H1 (cell line): ENCODE data around the gene CCDC178. TPM values are rescaled to one million over a fixed set of nuclear protein-coding genes. Genes with fewer than 3 reads are reported as not detected.

Experiments used
- GABPA ChIP-seq: IDR thresholded peaks from 2 replicates; pipeline ENCODE4 v1.6.1; 2011; ENCODE audit warnings: mild to moderate bottlenecking, low read length, moderate library complexity, borderline replicate concordance; ENCODE audit not compliant: insufficient read depth
- TEAD4 ChIP-seq: IDR thresholded peaks from 2 replicates; pipeline ENCODE4 v1.6.1; 2012; ENCODE audit warnings: low read depth, low read length, inconsistent platforms, mixed read lengths
- polyA plus RNA-seq, 7 experiments: library from polyadenylated mRNA; depleted of rRNA in 3 of 7; stranded (reverse) in 5 of 7; unstranded in 2 of 7; fragments of >200 nt in 5 of 7; fragments of 200-250 nt in 2 of 7; gene quantifications; 1 replicate in 5 of 7; 2 replicates in 1 of 7; 4 replicates in 1 of 7; pipeline versions ENCODE4 v1.2.1 to v1.2.3, GENCODE V29; 2011 to 2013; ENCODE audit warnings: missing spikeins in 2 of 7, mixed read lengths in 2 of 7
- total RNA-seq: library from RNA; stranded (reverse); fragmentation: NEBNext Ultra II Directional; extraction: Animal tissue kit (Norgen Biotek cat#: 25700); gene quantifications from 2 replicates; pipeline ENCODE4 v1.2.1, GENCODE V29; 2021

CCDC178 gene
- total and polyA plus RNA-seq, 2 of the 8 experiments (the other 6 are each of a cell fraction or from before 2014, with no cell fraction given), result not detected

DNA sequence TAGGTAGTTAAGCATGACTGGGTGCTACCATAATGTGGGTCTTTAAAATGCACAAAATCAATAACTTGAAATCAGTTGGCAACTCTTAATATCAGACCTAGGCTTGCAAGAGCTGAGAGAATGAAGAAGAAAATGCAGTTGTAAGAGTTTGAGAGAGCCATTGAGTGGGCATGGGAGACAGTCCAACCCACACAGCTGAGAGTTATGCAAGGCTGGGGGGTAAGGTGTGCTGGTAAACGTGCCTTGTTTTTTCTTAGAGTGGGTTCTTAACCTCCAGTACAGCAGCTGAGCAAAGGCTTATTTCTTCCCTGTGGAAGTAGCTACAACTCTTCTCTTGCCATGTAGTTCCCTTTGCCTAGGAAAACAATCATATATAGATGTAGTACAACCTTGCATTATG lies 20.2 kb upstream of the CCDC178 start (continued):
- no peak for TF ChIP-seq GABPA
- no peak for TF ChIP-seq TEAD4
